Measurements from ENCODE around the gene CRYGN.

CRYGN gene

GRCh38 chr7:151398446-151399304 is 41.3 kb downstream of the CRYGN start:
- Histone ChIP-seq H3K79me2 (ENCODE audit: control insufficient read depth, insufficient read depth, low read length) (no peaks in the 10 kb centered on the region), H2BK15ac (replicated peaks; ENCODE audit: low read depth) (no peak overlapping the region), H3K18ac (ENCODE audit: low read length) (no peak overlapping the region), H3K79me1 (ENCODE audit: low read length) (no peaks in the 10 kb centered on the region), H2AK5ac (ENCODE audit: low read length) (no peak overlapping the region), H3K4ac (ENCODE audit: low read depth, low read length) (no peak overlapping the region), H3K4me2 (ENCODE audit: low read length) (no peak overlapping the region), H3K4me1 (ENCODE audit: control insufficient read depth, low read depth, low read length) (no peaks in the 10 kb centered on the region), H4K5ac (ENCODE audit: low read length) (no peak overlapping the region), H3K4me3 (ENCODE audit: low read length) (no peak overlapping the region), H4K8ac (ENCODE audit: low read depth, low read length) (no peak overlapping the region), H2BK120ac (ENCODE audit: low read depth, low read length) (no peak overlapping the region), H3K36me3 (ENCODE audit: control insufficient read depth, insufficient read depth, low read length) (peaks cover 2% of the 10 kb centered on the region), H2BK5ac (ENCODE audit: low read length) (no peak overlapping the region), H3K23ac (ENCODE audit: low read length) (no peak overlapping the region), H3K27ac (ENCODE audit: low read depth, low read length) (no peak overlapping the region), H3K9ac (ENCODE audit: low read length) (no peak overlapping the region), H3K27me3 (ENCODE audit: insufficient read depth, low read length, poor library complexity) (no peaks in the 10 kb centered on the region), H3K56ac (ENCODE audit: low read length) (no peak overlapping the region)
- 100% methylated on average over 7 of the region's 19 CpGs for WGBS (ENCODE audit: extremely low coverage, insufficient coverage, low lambda C conversion rate)
- DNase-seq: no peak

- no peak for DNase-seq
- Histone ChIP-seq H3K56ac (ENCODE audit: low read length) (no peak overlapping the region), H3K4ac (ENCODE audit: low read depth, low read length) (no peak overlapping the region), H3K4me1 (ENCODE audit: control insufficient read depth, low read depth, low read length) (no peaks in the 10 kb centered on the region), H3K79me1 (ENCODE audit: low read length) (no peaks in the 10 kb centered on the region), H3K18ac (ENCODE audit: low read length) (no peak overlapping the region), H3K79me2 (ENCODE audit: control insufficient read depth, insufficient read depth, low read length) (no peaks in the 10 kb centered on the region), H2BK15ac (replicated peaks; ENCODE audit: low read depth) (no peak overlapping the region), H3K27ac (ENCODE audit: low read depth, low read length) (no peak overlapping the region), H3K4me2 (ENCODE audit: low read length) (no peak overlapping the region), H3K36me3 (ENCODE audit: control insufficient read depth, insufficient read depth, low read length) (peaks cover 2% of the 10 kb centered on the region), H3K9ac (ENCODE audit: low read length) (no peak overlapping the region), H3K23ac (ENCODE audit: low read length) (no peak overlapping the region), H2AK5ac (ENCODE audit: low read length) (no peak overlapping the region), H2BK5ac (ENCODE audit: low read length) (no peak overlapping the region), H4K8ac (ENCODE audit: low read depth, low read length) (no peak overlapping the region), H3K27me3 (ENCODE audit: insufficient read depth, low read length, poor library complexity) (no peaks in the 10 kb centered on the region), H2BK120ac (ENCODE audit: low read depth, low read length) (no peak overlapping the region), H4K5ac (ENCODE audit: low read length) (no peak overlapping the region), H3K4me3 (ENCODE audit: low read length) (no peak overlapping the region)
- no CpG with 5 or more reads among the region's 13 CpGs for WGBS (ENCODE audit: extremely low coverage, insufficient coverage, low lambda C conversion rate)
These were observed 42.9 kb downstream of the CRYGN start for GRCh38 chr7:151397026-151397425.

- no peak overlapping the region for H2BK15ac ChIP-seq (replicated peaks; ENCODE audit: low read depth)
- no peak overlapping the region for H3K9ac ChIP-seq (ENCODE audit: low read length)
- H3K79me1 ChIP-seq (ENCODE audit: low read length): no peaks in the 10 kb centered on the region
- no peak overlapping the region for H3K18ac ChIP-seq (ENCODE audit: low read length)
- H3K4me2 ChIP-seq (ENCODE audit: low read length): no peak overlapping the region
- H3K27ac ChIP-seq (ENCODE audit: low read depth, low read length): no peak overlapping the region
- H2BK5ac ChIP-seq (ENCODE audit: low read length): no peak overlapping the region
- H3K23ac ChIP-seq (ENCODE audit: low read length): no peak overlapping the region
- H3K4me3 ChIP-seq (ENCODE audit: low read length): no peak overlapping the region
- DNase-seq: no peak
- no peaks in the 10 kb centered on the region for H3K27me3 ChIP-seq (ENCODE audit: insufficient read depth, low read length, poor library complexity)
- H3K79me2 ChIP-seq (ENCODE audit: control insufficient read depth, insufficient read depth, low read length): no peaks in the 10 kb centered on the region
- WGBS (ENCODE audit: extremely low coverage, insufficient coverage, low lambda C conversion rate): no CpG with 5 or more reads among the region's 10 CpGs
- no peak overlapping the region for H4K8ac ChIP-seq (ENCODE audit: low read depth, low read length)
- no peak overlapping the region for H2AK5ac ChIP-seq (ENCODE audit: low read length)
- H4K5ac ChIP-seq (ENCODE audit: low read length): no peak overlapping the region
- no peak overlapping the region for H3K56ac ChIP-seq (ENCODE audit: low read length)
- H3K4me1 ChIP-seq (ENCODE audit: control insufficient read depth, low read depth, low read length): no peaks in the 10 kb centered on the region
- peaks cover 2% of the 10 kb centered on the region for H3K36me3 ChIP-seq (ENCODE audit: control insufficient read depth, insufficient read depth, low read length)
- no peak overlapping the region for H2BK120ac ChIP-seq (ENCODE audit: low read depth, low read length)
- H3K4ac ChIP-seq (ENCODE audit: low read depth, low read length): no peak overlapping the region
These were observed 43.5 kb downstream of the CRYGN start for GRCh38 chr7:151396328-151396970.

GRCh38 chr7:151395036-151395367 is 44.9 kb downstream of the CRYGN start:
- no peak overlapping the region for H3K23ac ChIP-seq (ENCODE audit: low read length)
- H3K4me2 ChIP-seq (ENCODE audit: low read length): no peak overlapping the region
- H3K9ac ChIP-seq (ENCODE audit: low read length): no peak overlapping the region
- H3K36me3 ChIP-seq (ENCODE audit: control insufficient read depth, insufficient read depth, low read length): peaks cover 2% of the 10 kb centered on the region
- H3K79me2 ChIP-seq (ENCODE audit: control insufficient read depth, insufficient read depth, low read length): no peaks in the 10 kb centered on the region
- no CpG with 5 or more reads among the region's 13 CpGs for WGBS (ENCODE audit: extremely low coverage, insufficient coverage, low lambda C conversion rate)
- H3K4ac ChIP-seq (ENCODE audit: low read depth, low read length): no peak overlapping the region
- H2BK5ac ChIP-seq (ENCODE audit: low read length): no peak overlapping the region
- H2AK5ac ChIP-seq (ENCODE audit: low read length): no peak overlapping the region
- H4K5ac ChIP-seq (ENCODE audit: low read length): no peak overlapping the region
- no peak overlapping the region for H2BK15ac ChIP-seq (replicated peaks; ENCODE audit: low read depth)
- no peak overlapping the region for H3K56ac ChIP-seq (ENCODE audit: low read length)
- no peak overlapping the region for H3K18ac ChIP-seq (ENCODE audit: low read length)
- no peak for DNase-seq
- H2BK120ac ChIP-seq (ENCODE audit: low read depth, low read length): no peak overlapping the region
- H3K79me1 ChIP-seq (ENCODE audit: low read length): no peaks in the 10 kb centered on the region
- H3K27ac ChIP-seq (ENCODE audit: low read depth, low read length): no peak overlapping the region
- no peak overlapping the region for H3K4me3 ChIP-seq (ENCODE audit: low read length)
- H4K8ac ChIP-seq (ENCODE audit: low read depth, low read length): no peak overlapping the region
- no peaks in the 10 kb centered on the region for H3K4me1 ChIP-seq (ENCODE audit: control insufficient read depth, low read depth, low read length)
- H3K27me3 ChIP-seq (ENCODE audit: insufficient read depth, low read length, poor library complexity): no peaks in the 10 kb centered on the region

- H3K36me3 ChIP-seq (ENCODE audit: control insufficient read depth, insufficient read depth, low read length): peaks cover 2% of the 10 kb centered on the region
- no peak overlapping the region for H3K4ac ChIP-seq (ENCODE audit: low read depth, low read length)
- no peak overlapping the region for H4K5ac ChIP-seq (ENCODE audit: low read length)
- no peak overlapping the region for H2BK15ac ChIP-seq (replicated peaks; ENCODE audit: low read depth)
- no CpG with 5 or more reads among the region's 35 CpGs for WGBS (ENCODE audit: extremely low coverage, insufficient coverage, low lambda C conversion rate)
- no peak overlapping the region for H3K18ac ChIP-seq (ENCODE audit: low read length)
- no peak overlapping the region for H4K8ac ChIP-seq (ENCODE audit: low read depth, low read length)
- H3K9ac ChIP-seq (ENCODE audit: low read length): no peak overlapping the region
- H2AK5ac ChIP-seq (ENCODE audit: low read length): no peak overlapping the region
- DNase-seq: no peak
- H3K27ac ChIP-seq (ENCODE audit: low read depth, low read length): no peak overlapping the region
- H3K4me1 ChIP-seq (ENCODE audit: control insufficient read depth, low read depth, low read length): no peaks in the 10 kb centered on the region
- H3K4me3 ChIP-seq (ENCODE audit: low read length): no peak overlapping the region
- no peak overlapping the region for H3K4me2 ChIP-seq (ENCODE audit: low read length)
- no peaks in the 10 kb centered on the region for H3K27me3 ChIP-seq (ENCODE audit: insufficient read depth, low read length, poor library complexity)
- no peaks in the 10 kb centered on the region for H3K79me2 ChIP-seq (ENCODE audit: control insufficient read depth, insufficient read depth, low read length)
- H2BK5ac ChIP-seq (ENCODE audit: low read length): no peak overlapping the region
- no peak overlapping the region for H3K56ac ChIP-seq (ENCODE audit: low read length)
- H3K23ac ChIP-seq (ENCODE audit: low read length): peak overlapping the region; percentile 45
- no peaks in the 10 kb centered on the region for H3K79me1 ChIP-seq (ENCODE audit: low read length)
- H2BK120ac ChIP-seq (ENCODE audit: low read depth, low read length): no peak overlapping the region
These were observed 45.6 kb downstream of the CRYGN start for GRCh38 chr7:151394076-151395035.
